H1 (cell line): ENCODE data around the gene FBXL12. TPM values are rescaled to one million over a fixed set of nuclear protein-coding genes. Genes with fewer than 3 reads are reported as not detected.

Source experiments
- CHD7 ChIP-seq: fragments of 300-600 bp; sonication (generic); IDR thresholded peaks from 2 replicates; pipeline ENCODE4 v1.7.1; 2012; ENCODE audit warnings: low read length, moderate library complexity, mild to moderate bottlenecking, inconsistent platforms; ENCODE audit not compliant: insufficient replicate concordance
- RBBP5 ChIP-seq: IDR thresholded peaks from 2 replicates; pipeline ENCODE4 v1.7.1; 2012; ENCODE audit warnings: low read depth, mild to moderate bottlenecking, inconsistent platforms, low read length, moderate library complexity, borderline replicate concordance
- RFX5 ChIP-seq: IDR thresholded peaks from 2 replicates; pipeline ENCODE4 v1.6.1; 2011; ENCODE audit warnings: low read depth, low read length, improper control_type of control experiment, borderline replicate concordance
- RXRA ChIP-seq: IDR thresholded peaks from 2 replicates; pipeline ENCODE4 v1.6.1; 2011; ENCODE audit warnings: low read depth, mild to moderate bottlenecking, low read length, moderate library complexity; ENCODE audit not compliant: insufficient read depth
- SP2 ChIP-seq: IDR thresholded peaks from 2 replicates; pipeline ENCODE4 v1.6.1; 2012; ENCODE audit warnings: mild to moderate bottlenecking, low read length, inconsistent platforms
- SUZ12 ChIP-seq: fragments of 200-600 bp; sonication (generic); IDR thresholded peaks from 2 replicates; pipeline ENCODE4 v1.6.1; 2012; ENCODE audit warnings: mild to moderate bottlenecking, inconsistent platforms, low read length, moderate library complexity, mixed read lengths
- USF2 ChIP-seq: IDR thresholded peaks from 2 replicates; pipeline ENCODE4 v1.6.1; 2011; ENCODE audit warnings: low read length, improper control_type of control experiment
- polyA plus RNA-seq, 7 experiments: library from polyadenylated mRNA; depleted of rRNA in 3 of 7; stranded (reverse) in 5 of 7; unstranded in 2 of 7; fragments of >200 nt in 5 of 7; fragments of 200-250 nt in 2 of 7; gene quantifications; 1 replicate in 5 of 7; 2 replicates in 1 of 7; 4 replicates in 1 of 7; pipeline versions ENCODE4 v1.2.1 to v1.2.3, GENCODE V29; 2011 to 2013; ENCODE audit warnings: missing spikeins in 2 of 7, mixed read lengths in 2 of 7
- total RNA-seq: library from RNA; stranded (reverse); fragmentation: NEBNext Ultra II Directional; extraction: Animal tissue kit (Norgen Biotek cat#: 25700); gene quantifications from 2 replicates; pipeline ENCODE4 v1.2.1, GENCODE V29; 2021

The FBXL12 gene
- total and polyA plus RNA-seq, 2 of the 8 experiments (the other 6 are each of a cell fraction or from before 2014, with no cell fraction given): 24.6 to 62.3 TPM

DNA sequence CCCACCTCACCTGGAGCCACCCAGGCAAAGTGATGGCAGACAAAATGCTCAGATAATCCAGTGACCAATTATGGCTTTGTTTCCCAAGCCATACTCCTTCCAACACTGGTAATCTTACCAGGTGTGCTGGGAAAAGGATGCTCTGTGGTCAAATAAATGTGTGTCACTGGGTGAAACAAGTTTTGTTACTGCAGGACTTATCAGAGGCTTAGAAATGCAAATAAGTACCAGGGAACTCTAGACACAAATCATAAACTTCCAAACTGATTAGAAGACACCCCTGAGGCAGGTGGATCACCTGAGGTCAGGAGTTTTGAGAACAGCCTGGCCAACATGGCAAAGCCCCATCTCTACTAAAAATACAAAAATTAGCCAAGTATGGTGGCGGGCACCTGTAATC, 42.6 kb upstream of the FBXL12 start (continued):
- TF ChIP-seq CHD7 (no peak), USF2 (no peak), RBBP5 (no peak), SUZ12 (no peak), RXRA (no peak), RFX5 (no peak), SP2 (no peak)
